HepG2 (cell line): ENCODE results near the gene EHD4. TPM values are rescaled to one million over a fixed set of nuclear protein-coding genes. Genes with fewer than 3 reads are reported as not detected.

Experiments used
- BRCA1 ChIP-seq: sonication (generic); formaldehyde crosslinking; IDR thresholded peaks from 2 replicates; pipeline ENCODE4 v1.4.0; 2020; ENCODE audit warnings: missing genetic modification reagents
- FOSL2 ChIP-seq: sonication (generic); formaldehyde crosslinking; IDR thresholded peaks from 2 replicates; pipeline ENCODE4 v1.4.0; 2020; ENCODE audit warnings: missing genetic modification reagents
- NFE2L1 ChIP-seq: sonication (generic); formaldehyde crosslinking; IDR thresholded peaks from 2 replicates; pipeline ENCODE4 v1.4.0; 2020; ENCODE audit warnings: missing genetic modification reagents, mild to moderate bottlenecking, borderline replicate concordance
- NFIB ChIP-seq: sonication (generic); formaldehyde crosslinking; IDR thresholded peaks from 2 replicates; pipeline ENCODE4 v1.9.0; 2021; ENCODE audit warnings: missing genetic modification reagents, mild to moderate bottlenecking, borderline replicate concordance
- PITX1 ChIP-seq: sonication (generic); formaldehyde crosslinking; IDR thresholded peaks from 2 replicates; pipeline ENCODE4 v1.5.1; 2020; ENCODE audit warnings: mild to moderate bottlenecking, missing genetic modification reagents
- PRPF4 ChIP-seq: fragments of 200-400 bp; formaldehyde crosslinking; IDR thresholded peaks from 2 replicates; pipeline ENCODE4 v1.6.1; 2016; ENCODE audit warnings: low read length, low read depth; ENCODE audit not compliant: poor library complexity, severe bottlenecking
- RAD21 ChIP-seq: fragments of 450-650 bp; formaldehyde crosslinking; IDR thresholded peaks from 2 replicates; pipeline ENCODE4 v1.5.0; 2020; ENCODE audit warnings: mild to moderate bottlenecking
- SALL1 ChIP-seq: sonication (generic); formaldehyde crosslinking; IDR thresholded peaks from 2 replicates; pipeline ENCODE4 v1.8.0; 2022; ENCODE audit warnings: mild to moderate bottlenecking, missing genetic modification reagents
- ZFP36L1 ChIP-seq: sonication (generic); formaldehyde crosslinking; IDR thresholded peaks from 2 replicates; pipeline ENCODE4 v1.8.0; 2022; ENCODE audit warnings: mild to moderate bottlenecking, missing genetic modification reagents, moderate library complexity
- ZFX ChIP-seq: sonication (generic); formaldehyde crosslinking; IDR thresholded peaks from 2 replicates; pipeline ENCODE4 v1.4.0; 2020; ENCODE audit warnings: mild to moderate bottlenecking, low read depth, missing genetic modification reagents, moderate library complexity
- ZNF451 ChIP-seq: sonication (generic); formaldehyde crosslinking; IDR thresholded peaks from 2 replicates; pipeline ENCODE4 v1.5.0; 2020; ENCODE audit warnings: mild to moderate bottlenecking, missing genetic modification reagents
- ZNF549 ChIP-seq: sonication (generic); formaldehyde crosslinking; IDR thresholded peaks from 2 replicates; pipeline ENCODE4 v1.5.0; 2020; ENCODE audit warnings: missing genetic modification reagents
- ZNF552 ChIP-seq: sonication (generic); formaldehyde crosslinking; IDR thresholded peaks from 2 replicates; pipeline ENCODE4 v1.9.0; 2022; ENCODE audit warnings: missing genetic modification reagents, mild to moderate bottlenecking, borderline replicate concordance
- ZNF563 ChIP-seq: sonication (generic); formaldehyde crosslinking; IDR thresholded peaks from 2 replicates; pipeline ENCODE4 v1.8.0; 2022; ENCODE audit warnings: mild to moderate bottlenecking, moderate library complexity, missing genetic modification reagents
- ZNF614 ChIP-seq: IDR thresholded peaks from 2 replicates; pipeline ENCODE4 v1.6.1; 2018; ENCODE audit warnings: missing biosample characterization, missing genetic modification reagents, inconsistent platforms, borderline replicate concordance
- ZNF749 ChIP-seq: sonication (generic); formaldehyde crosslinking; IDR thresholded peaks from 2 replicates; pipeline ENCODE4 v1.8.0; 2022; ENCODE audit warnings: mild to moderate bottlenecking, missing genetic modification reagents, moderate library complexity, borderline replicate concordance
- ZNF816 ChIP-seq: sonication (generic); formaldehyde crosslinking; IDR thresholded peaks from 2 replicates; pipeline ENCODE4 v1.8.0; 2022; ENCODE audit warnings: missing genetic modification reagents, mild to moderate bottlenecking, borderline replicate concordance
- polyA plus RNA-seq, 8 experiments: library from polyadenylated mRNA; depleted of rRNA in 3 of 8; stranded (reverse) in 7 of 8; unstranded in 1 of 8; fragments of >200 nt; fragmentation: Illumina TruSeq in 4 of 8; extraction: Trizol in 4 of 8; gene quantifications; 2 replicates each; pipeline versions ENCODE4 v1.2.1 to v1.2.3, GENCODE V29; 2011 to 2016; ENCODE audit warnings: low read depth in 4 of 8, missing spikeins in 1 of 8, mixed read lengths in 1 of 8; ENCODE audit not compliant: insufficient read depth in 1 of 8
- total RNA-seq, 5 experiments: library from RNA; depleted of rRNA; stranded (reverse); fragments of >200 nt; fragmentation: Illumina TruSeq; extraction: Trizol; gene quantifications; 2 replicates each; pipeline ENCODE4 v1.2.3, GENCODE V29; 2016; ENCODE audit warnings: low read depth in 1 of 5
- TF ChIP-seq, protein P1 (sequence below): sonication (generic); formaldehyde crosslinking; IDR thresholded peaks from 2 replicates; pipeline ENCODE4 v1.4.0; 2020; ENCODE audit warnings: missing genetic modification reagents, borderline replicate concordance
- TF ChIP-seq, protein P2 (sequence below): sonication (generic); formaldehyde crosslinking; IDR thresholded peaks from 2 replicates; pipeline ENCODE4 v1.5.1; 2020; ENCODE audit warnings: mild to moderate bottlenecking, missing genetic modification reagents, moderate library complexity
- TF ChIP-seq, protein P3 (sequence below): IDR thresholded peaks from 2 replicates; pipeline ENCODE4 v1.6.1; 2016; ENCODE audit warnings: low read depth, control low read depth

The EHD4 gene
- total and polyA plus RNA-seq, 2 of the 13 experiments (the other 11 are each of a cell fraction or from before 2014, with no cell fraction given), result 3.1 to 4.8 TPM

DNA sequence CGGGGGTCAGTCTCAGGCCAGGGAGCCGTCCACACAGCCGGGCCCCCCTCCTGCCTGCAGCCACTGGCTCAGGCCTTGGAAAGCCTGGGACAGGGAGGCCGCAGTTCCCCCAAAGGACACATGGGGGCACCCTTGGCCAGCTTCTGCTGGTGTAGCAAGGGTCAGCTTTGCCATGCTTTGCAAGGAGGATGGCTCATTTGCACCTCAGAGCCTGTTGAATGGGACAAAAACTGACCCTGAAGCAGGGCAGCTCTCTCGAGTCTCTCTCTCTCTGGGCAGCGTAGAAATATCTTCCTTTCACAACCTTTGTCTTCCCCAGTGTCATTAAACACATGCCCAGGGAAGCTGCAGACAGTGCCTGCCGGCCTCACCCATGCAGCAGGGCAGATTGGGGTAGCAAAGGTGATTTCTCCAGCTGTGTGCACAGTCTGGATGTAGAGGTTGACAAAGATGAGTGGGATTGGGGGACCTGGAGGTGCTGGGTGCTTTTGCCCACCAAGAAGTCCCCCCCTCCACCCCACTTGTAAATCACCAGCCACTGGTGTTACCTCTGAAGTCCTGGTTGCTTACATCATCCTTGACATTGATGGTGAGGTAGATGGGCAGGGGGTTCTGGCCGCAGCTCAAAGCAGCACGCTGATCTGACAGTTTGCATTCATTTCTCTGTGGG, 17.4 kb upstream of the EHD4 start (continued):
- no peak for TF ChIP-seq ZNF749
- TF ChIP-seq, protein P1, sequence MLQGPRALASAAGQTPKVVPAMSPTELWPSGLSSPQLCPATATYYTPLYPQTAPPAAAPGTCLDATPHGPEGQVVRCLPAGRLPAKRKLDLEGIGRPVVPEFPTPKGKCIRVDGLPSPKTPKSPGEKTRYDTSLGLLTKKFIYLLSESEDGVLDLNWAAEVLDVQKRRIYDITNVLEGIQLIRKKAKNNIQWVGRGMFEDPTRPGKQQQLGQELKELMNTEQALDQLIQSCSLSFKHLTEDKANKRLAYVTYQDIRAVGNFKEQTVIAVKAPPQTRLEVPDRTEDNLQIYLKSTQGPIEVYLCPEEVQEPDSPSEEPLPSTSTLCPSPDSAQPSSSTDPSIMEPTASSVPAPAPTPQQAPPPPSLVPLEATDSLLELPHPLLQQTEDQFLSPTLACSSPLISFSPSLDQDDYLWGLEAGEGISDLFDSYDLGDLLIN (CRISPR knock-in tag), result 0 out of 2 replicates have a peak, but pooled peaks have one; percentile 58
- no peak for TF ChIP-seq ZNF549
- no peak for TF ChIP-seq ZNF451 (CRISPR knock-in tag)
- TF ChIP-seq, protein P2, sequence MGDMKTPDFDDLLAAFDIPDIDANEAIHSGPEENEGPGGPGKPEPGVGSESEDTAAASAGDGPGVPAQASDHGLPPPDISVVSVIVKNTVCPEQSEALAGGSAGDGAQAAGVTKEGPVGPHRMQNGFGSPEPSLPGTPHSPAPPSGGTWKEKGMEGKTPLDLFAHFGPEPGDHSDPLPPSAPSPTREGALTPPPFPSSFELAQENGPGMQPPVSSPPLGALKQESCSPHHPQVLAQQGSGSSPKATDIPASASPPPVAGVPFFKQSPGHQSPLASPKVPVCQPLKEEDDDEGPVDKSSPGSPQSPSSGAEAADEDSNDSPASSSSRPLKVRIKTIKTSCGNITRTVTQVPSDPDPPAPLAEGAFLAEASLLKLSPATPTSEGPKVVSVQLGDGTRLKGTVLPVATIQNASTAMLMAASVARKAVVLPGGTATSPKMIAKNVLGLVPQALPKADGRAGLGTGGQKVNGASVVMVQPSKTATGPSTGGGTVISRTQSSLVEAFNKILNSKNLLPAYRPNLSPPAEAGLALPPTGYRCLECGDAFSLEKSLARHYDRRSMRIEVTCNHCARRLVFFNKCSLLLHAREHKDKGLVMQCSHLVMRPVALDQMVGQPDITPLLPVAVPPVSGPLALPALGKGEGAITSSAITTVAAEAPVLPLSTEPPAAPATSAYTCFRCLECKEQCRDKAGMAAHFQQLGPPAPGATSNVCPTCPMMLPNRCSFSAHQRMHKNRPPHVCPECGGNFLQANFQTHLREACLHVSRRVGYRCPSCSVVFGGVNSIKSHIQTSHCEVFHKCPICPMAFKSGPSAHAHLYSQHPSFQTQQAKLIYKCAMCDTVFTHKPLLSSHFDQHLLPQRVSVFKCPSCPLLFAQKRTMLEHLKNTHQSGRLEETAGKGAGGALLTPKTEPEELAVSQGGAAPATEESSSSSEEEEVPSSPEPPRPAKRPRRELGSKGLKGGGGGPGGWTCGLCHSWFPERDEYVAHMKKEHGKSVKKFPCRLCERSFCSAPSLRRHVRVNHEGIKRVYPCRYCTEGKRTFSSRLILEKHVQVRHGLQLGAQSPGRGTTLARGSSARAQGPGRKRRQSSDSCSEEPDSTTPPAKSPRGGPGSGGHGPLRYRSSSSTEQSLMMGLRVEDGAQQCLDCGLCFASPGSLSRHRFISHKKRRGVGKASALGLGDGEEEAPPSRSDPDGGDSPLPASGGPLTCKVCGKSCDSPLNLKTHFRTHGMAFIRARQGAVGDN (CRISPR knock-in tag), result peak; percentile 47; the same call in 1 of the 2 replicates
- no peak for TF ChIP-seq PRPF4
- TF ChIP-seq, protein P3, sequence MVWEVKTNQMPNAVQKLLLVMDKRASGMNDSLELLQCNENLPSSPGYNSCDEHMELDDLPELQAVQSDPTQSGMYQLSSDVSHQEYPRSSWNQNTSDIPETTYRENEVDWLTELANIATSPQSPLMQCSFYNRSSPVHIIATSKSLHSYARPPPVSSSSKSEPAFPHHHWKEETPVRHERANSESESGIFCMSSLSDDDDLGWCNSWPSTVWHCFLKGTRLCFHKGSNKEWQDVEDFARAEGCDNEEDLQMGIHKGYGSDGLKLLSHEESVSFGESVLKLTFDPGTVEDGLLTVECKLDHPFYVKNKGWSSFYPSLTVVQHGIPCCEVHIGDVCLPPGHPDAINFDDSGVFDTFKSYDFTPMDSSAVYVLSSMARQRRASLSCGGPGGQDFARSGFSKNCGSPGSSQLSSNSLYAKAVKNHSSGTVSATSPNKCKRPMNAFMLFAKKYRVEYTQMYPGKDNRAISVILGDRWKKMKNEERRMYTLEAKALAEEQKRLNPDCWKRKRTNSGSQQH (CRISPR knock-in tag), result no peak
- no peak for TF ChIP-seq NFIB (CRISPR knock-in tag)
- TF ChIP-seq ZNF552 (CRISPR knock-in tag), result no peak
- TF ChIP-seq ZFP36L1 (CRISPR knock-in tag), result no peak
- peak; percentile 96 for TF ChIP-seq RAD21 (CRISPR knock-in tag)
- TF ChIP-seq ZNF563 (CRISPR knock-in tag), result no peak
- TF ChIP-seq ZNF614, result peak; percentile 36; the same call in 1 of the 2 replicates
- TF ChIP-seq NFE2L1, result no peak
- TF ChIP-seq PITX1, result peak; percentile 41; the same call in 1 of the 2 replicates
- TF ChIP-seq FOSL2, result peak; percentile 21; the same call in 1 of the 2 replicates
- TF ChIP-seq ZNF816, result no peak
- TF ChIP-seq SALL1 (CRISPR knock-in tag), result peak; percentile 44; the same call in 1 of the 2 replicates
- peak; percentile 33; the same call in 1 of the 2 replicates for TF ChIP-seq ZFX (CRISPR knock-in tag)
- no peak for TF ChIP-seq BRCA1
